PC-9 (cell line): ENCODE results near the gene CAMKMT. TPM values are rescaled to one million over a fixed set of nuclear protein-coding genes. Genes with fewer than 3 reads are reported as not detected.

Experiments
- BruUV-seq: library from RNA; stranded (reverse); fragments of 400-500 nt; replicated peaks from 2 replicates; lab custom pipeline; 2021; lab: Mats Ljungman, UMichigan
- CTCF ChIA-PET: fragments of 300-600 bp; sonication (Branson Sonifier 250); formaldehyde crosslinking; loops from one replicate; lab custom pipeline; 2022; ENCODE audit warnings: antibody characterized with exemption; lab: Charles Lee
- POLR2A ChIA-PET: fragments of 300-600 bp; sonication (Branson Sonifier 250); formaldehyde crosslinking; loops from one replicate; lab custom pipeline; 2022; ENCODE audit warnings: antibody characterized with exemption; ENCODE audit not compliant: unreplicated experiment; lab: Charles Lee
- DNase-seq, 2 experiments: peaks; one replicate each; pipeline versions ENCODE4 v3.0.0 to v3.0.0-alpha.2; 2015 to 2022; ENCODE audit warnings: mixed read lengths in 1 of 2
- H2AFZ ChIP-seq: fragments of 200-600 bp; sonication (generic); 2 replicates; pipeline ENCODE4 v1.8.1; 2017; ENCODE audit warnings: antibody characterized with exemption
- H3F3A ChIP-seq: fragments of 200-600 bp; sonication (generic); 2 replicates; pipeline ENCODE4 v1.8.1; 2017; ENCODE audit warnings: antibody characterized with exemption, mild to moderate bottlenecking, low read depth; ENCODE audit not compliant: insufficient read depth
- H3K27ac ChIP-seq: fragments of 200-600 bp; sonication (generic); 2 replicates; pipeline ENCODE4 v1.6.1; 2016; ENCODE audit warnings: mixed run types
- H3K27me3 ChIP-seq: fragments of 200-600 bp; sonication (generic); 2 replicates; pipeline ENCODE4 v1.6.1; 2016; ENCODE audit warnings: low read depth, mixed run types; ENCODE audit not compliant: insufficient read depth
- H3K36me3 ChIP-seq: fragments of 200-600 bp; sonication (generic); 2 replicates; pipeline ENCODE4 v1.6.1; 2016; ENCODE audit warnings: low read depth, mixed run types
- H3K4me1 ChIP-seq: fragments of 200-600 bp; sonication (generic); replicated peaks from 2 replicates; pipeline ENCODE4 v1.6.1; 2016; ENCODE audit warnings: mixed run types; ENCODE audit not compliant: insufficient read depth
- H3K4me2 ChIP-seq: fragments of 200-600 bp; sonication (generic); 2 replicates; pipeline ENCODE4 v1.6.1; 2017; ENCODE audit warnings: mixed run types
- H3K4me3 ChIP-seq: fragments of 200-600 bp; sonication (generic); 2 replicates; pipeline ENCODE4 v1.6.1; 2016; ENCODE audit warnings: mixed run types
- H3K79me2 ChIP-seq: fragments of 200-600 bp; sonication (generic); 2 replicates; pipeline ENCODE4 v1.6.1; 2017; ENCODE audit warnings: low read depth, mixed run types
- H3K9me2 ChIP-seq: fragments of 200-600 bp; sonication (generic); 2 replicates; pipeline ENCODE4 v1.8.1; 2017; ENCODE audit warnings: mild to moderate bottlenecking; ENCODE audit not compliant: insufficient read depth
- H3K9me3 ChIP-seq: fragments of 200-600 bp; sonication (generic); 2 replicates; pipeline ENCODE4 v1.8.1; 2016; ENCODE audit warnings: low read depth; ENCODE audit not compliant: insufficient read depth
- H4K20me1 ChIP-seq: fragments of 200-600 bp; sonication (generic); 2 replicates; pipeline ENCODE4 v1.8.1; 2017; ENCODE audit not compliant: insufficient read depth
- EZH2 ChIP-seq: fragments of 200-600 bp; sonication (generic); IDR thresholded peaks from 2 replicates; pipeline ENCODE4 v1.8.0; 2017; ENCODE audit warnings: antibody characterized with exemption, low read depth
- intact Hi-C: fragments of 100-400 bp; cut with micrococcal nuclease; formaldehyde crosslinking; loops from one replicate; pipeline ENCODE4 v1.10.0; 2022; ENCODE audit not compliant: unreplicated experiment
- total RNA-seq: library from RNA; stranded (reverse); gene quantifications from 2 replicates; pipeline ENCODE4 v1.2.3, GENCODE V29; 2021
- TF ChIP-seq, protein P1 (sequence below): fragments of 200-600 bp; sonication (generic); conservative IDR thresholded peaks from 2 replicates; pipeline ENCODE4 v1.6.1; 2017; ENCODE audit warnings: mixed run types, antibody characterized with exemption, mild to moderate bottlenecking, moderate library complexity

Gene CAMKMT
- total RNA-seq, 1 experiment from 2014 or later: 17.9 TPM

DNA sequence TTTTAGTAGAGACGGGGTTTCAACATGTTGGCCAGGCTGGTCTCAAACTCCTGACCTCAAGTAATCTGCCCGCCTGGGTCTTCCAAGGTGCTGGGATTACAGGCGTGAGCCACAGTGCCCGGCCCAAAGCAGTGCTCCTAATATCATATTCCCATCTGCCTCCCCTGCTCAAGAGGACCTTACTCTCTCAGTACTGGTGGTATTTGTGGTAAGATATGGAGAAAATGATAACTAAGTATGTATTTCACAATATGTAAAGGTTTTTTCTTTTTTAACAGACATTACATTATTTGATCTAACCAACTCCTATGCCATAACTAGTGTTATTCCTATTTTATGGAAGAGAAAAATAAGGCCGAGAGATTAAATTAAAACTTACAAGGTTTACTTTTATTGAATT lies 201.0 kb downstream of the CAMKMT start:
- no peak overlapping the region for H3K4me2 ChIP-seq
- no peaks in the 10 kb centered on the region for H3K27me3 ChIP-seq
- H3K36me3 ChIP-seq: 0 out of 2 replicates have a peak, but pooled peaks cover 4% of the 10 kb centered on the region
- DNase-seq: no peak
- ChIA-PET POLR2A (no interaction called here), CTCF (no interaction called here)
- intact Hi-C loops: no loop called here
- no peak overlapping the region for H3K4me3 ChIP-seq
- no peaks in the 10 kb centered on the region for H4K20me1 ChIP-seq
- H2AFZ ChIP-seq: no peak overlapping the region
- no peak for TF ChIP-seq EZH2
- TF ChIP-seq, protein P1, sequence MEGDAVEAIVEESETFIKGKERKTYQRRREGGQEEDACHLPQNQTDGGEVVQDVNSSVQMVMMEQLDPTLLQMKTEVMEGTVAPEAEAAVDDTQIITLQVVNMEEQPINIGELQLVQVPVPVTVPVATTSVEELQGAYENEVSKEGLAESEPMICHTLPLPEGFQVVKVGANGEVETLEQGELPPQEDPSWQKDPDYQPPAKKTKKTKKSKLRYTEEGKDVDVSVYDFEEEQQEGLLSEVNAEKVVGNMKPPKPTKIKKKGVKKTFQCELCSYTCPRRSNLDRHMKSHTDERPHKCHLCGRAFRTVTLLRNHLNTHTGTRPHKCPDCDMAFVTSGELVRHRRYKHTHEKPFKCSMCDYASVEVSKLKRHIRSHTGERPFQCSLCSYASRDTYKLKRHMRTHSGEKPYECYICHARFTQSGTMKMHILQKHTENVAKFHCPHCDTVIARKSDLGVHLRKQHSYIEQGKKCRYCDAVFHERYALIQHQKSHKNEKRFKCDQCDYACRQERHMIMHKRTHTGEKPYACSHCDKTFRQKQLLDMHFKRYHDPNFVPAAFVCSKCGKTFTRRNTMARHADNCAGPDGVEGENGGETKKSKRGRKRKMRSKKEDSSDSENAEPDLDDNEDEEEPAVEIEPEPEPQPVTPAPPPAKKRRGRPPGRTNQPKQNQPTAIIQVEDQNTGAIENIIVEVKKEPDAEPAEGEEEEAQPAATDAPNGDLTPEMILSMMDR: no peak
- no peaks in the 10 kb centered on the region for H3K79me2 ChIP-seq
- H3K9me2 ChIP-seq: no peaks in the 10 kb centered on the region
- peaks cover 21% of the 10 kb centered on the region for H3F3A ChIP-seq
- H3K4me1 ChIP-seq: peaks cover 29% of the 10 kb centered on the region
- H3K9me3 ChIP-seq: peaks cover 4% of the 10 kb centered on the region; the same call in 1 of the 2 replicates
- no peak overlapping the region for H3K27ac ChIP-seq
- BruUV-seq: no TSS peak

DNA sequence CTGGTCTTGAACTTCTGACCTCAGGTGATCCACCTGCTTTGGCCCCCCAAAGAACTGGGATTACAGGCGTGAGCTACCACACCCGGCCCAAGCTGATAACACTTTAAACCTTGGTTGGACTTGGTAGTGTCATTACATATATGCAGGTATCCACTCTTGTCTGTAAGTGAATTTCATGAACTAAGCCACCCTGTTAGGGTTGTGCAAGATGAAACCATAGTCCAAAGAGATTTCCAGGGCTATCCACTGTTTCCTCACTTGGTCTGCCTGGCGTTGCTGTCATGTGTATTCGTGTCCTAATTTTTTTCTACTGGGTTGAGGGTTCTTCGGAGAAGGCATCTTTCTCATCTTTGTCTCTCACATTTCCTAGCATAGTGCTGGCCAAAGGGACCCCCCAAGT lies 203.0 kb downstream of the CAMKMT start:
- Histone ChIP-seq H4K20me1 (no peaks in the 10 kb centered on the region), H3K36me3 (no peaks in the 10 kb centered on the region), H3K4me1 (peaks cover 25% of the 10 kb centered on the region), H3F3A (peaks cover 20% of the 10 kb centered on the region), H3K27ac (no peak overlapping the region), H3K4me2 (no peak overlapping the region), H3K27me3 (no peaks in the 10 kb centered on the region), H3K4me3 (no peak overlapping the region), H3K79me2 (no peaks in the 10 kb centered on the region), H3K9me2 (no peaks in the 10 kb centered on the region), H3K9me3 (no peaks in the 10 kb centered on the region; the same call in 1 of the 2 replicates), H2AFZ (no peak overlapping the region)
- no TSS peak for BruUV-seq
- POLR2A ChIA-PET: no interaction called here
- TF ChIP-seq, protein P1: no peak
- no peak for TF ChIP-seq EZH2
- no peak for DNase-seq
- CTCF ChIA-PET: no interaction called here
- intact Hi-C loops: no loop called here

DNA sequence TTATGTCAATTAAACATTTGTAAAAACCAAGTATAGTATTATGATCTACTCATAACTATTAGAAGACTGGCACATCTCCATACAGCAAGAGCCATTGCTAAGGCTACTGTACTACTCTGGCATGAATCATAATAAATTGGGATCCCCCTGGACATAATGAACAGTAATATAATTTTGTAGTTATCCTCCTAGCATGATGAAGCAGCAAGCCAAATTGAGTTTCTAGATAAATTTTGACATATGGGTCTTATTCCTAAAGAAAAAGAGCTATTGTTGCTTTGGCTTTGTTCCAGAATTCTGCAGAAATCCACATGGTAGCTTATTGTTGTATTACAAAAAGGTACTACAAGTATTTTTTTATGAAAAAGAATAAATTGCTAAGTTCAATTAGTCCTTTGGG lies 204.3 kb downstream of the CAMKMT start:
- H3K9me3 ChIP-seq: no peaks in the 10 kb centered on the region; the same call in 1 of the 2 replicates
- CTCF ChIA-PET: no interaction called here
- POLR2A ChIA-PET: no interaction called here
- no peak overlapping the region for H2AFZ ChIP-seq
- peaks cover 12% of the 10 kb centered on the region for H3K4me1 ChIP-seq
- no peaks in the 10 kb centered on the region for H3K27me3 ChIP-seq
- no peak overlapping the region for H3K4me2 ChIP-seq
- TF ChIP-seq, protein P1: no peak
- no peak for TF ChIP-seq EZH2
- no peak overlapping the region for H3K27ac ChIP-seq
- no peaks in the 10 kb centered on the region for H4K20me1 ChIP-seq
- no peak for DNase-seq
- no peak overlapping the region for H3K4me3 ChIP-seq
- intact Hi-C loops: no loop called here
- H3K36me3 ChIP-seq: no peaks in the 10 kb centered on the region
- no TSS peak for BruUV-seq
- peaks cover 9% of the 10 kb centered on the region for H3F3A ChIP-seq
- H3K9me2 ChIP-seq: no peaks in the 10 kb centered on the region
- no peaks in the 10 kb centered on the region for H3K79me2 ChIP-seq
